Fibroblast of upper back skin (primary cell): ENCODE data around the gene OVCA2.

Experiments used
- DNase-seq: peaks from one replicate; pipeline ENCODE4 v3.0.0-alpha.2; 2013

OVCA2 gene

DNA sequence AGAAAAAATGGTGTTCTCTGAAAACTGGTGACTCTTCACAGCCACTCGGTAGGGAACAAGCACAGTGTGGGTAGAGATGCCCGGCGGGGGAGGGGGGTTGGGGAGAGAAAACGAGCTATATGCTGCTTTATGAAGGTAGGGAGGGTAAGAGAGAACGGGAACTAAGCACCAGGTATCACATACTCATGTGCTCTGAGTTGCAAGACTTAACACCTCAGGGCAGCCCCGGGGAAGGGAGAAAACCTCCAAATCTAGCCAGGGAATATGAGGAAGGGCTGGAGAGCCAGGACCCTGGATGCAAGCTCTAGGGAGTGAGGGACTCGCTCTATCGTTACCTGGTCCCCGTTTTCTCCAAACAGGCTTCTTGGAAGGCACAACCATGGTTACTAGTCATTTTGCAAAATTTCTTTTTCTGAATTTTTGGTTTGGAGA is 48.4 kb downstream of the OVCA2 start:
- no peak for DNase-seq

- peak; percentile 98 for DNase-seq
Observed at GRCh38 chr17:2090804-2091534, 49.1 kb downstream of the OVCA2 start.

GRCh38 chr17:2092253-2092652 is 50.4 kb downstream of the OVCA2 start:
- no peak for DNase-seq
